Prostate gland (tissue), 2 donors: Measurements from ENCODE around the gene EVPLL.

Source experiments
- CTCF ChIP-seq, 4 experiments: fragments of 200-600 bp in 2 of 4; fragments of 450-650 bp in 2 of 4; sonication (generic) in 2 of 4; IDR thresholded peaks; 1 replicate in 3 of 4; 2 replicates in 1 of 4; pipeline ENCODE4 v1.5.1; 2016 to 2019; ENCODE audit warnings: antibody characterized with exemption in 4 of 4, mild to moderate bottlenecking in 2 of 4, moderate library complexity in 2 of 4
- POLR2A ChIP-seq: fragments of 450-650 bp; IDR thresholded peaks from one replicate; pipeline ENCODE4 v1.6.1; 2016; ENCODE audit warnings: antibody characterized with exemption, mild to moderate bottlenecking
- POLR2AphosphoS5 ChIP-seq: sonication (generic); formaldehyde crosslinking; IDR thresholded peaks from one replicate; pipeline ENCODE4 v1.6.1; 2017; ENCODE audit warnings: antibody characterized with exemption

GRCh38 chr17:18339933-18340332 is 37.6 kb upstream of the EVPLL start:
- TF ChIP-seq CTCF (IDR thresholded peaks at IDR 0.05) (no peak), POLR2A (no peak), POLR2AphosphoS5 (no peak)
